Measurements from ENCODE around the gene PDGFD.

The PDGFD gene

GRCh38 chr11:103920449-103920848 lies 243.5 kb downstream of the PDGFD start:
- H3K4me1 ChIP-seq (ENCODE audit: control insufficient read depth, insufficient read depth, low read length), result no peaks in the 10 kb centered on the region
- H3K4me3 ChIP-seq (ENCODE audit: low read depth, low read length), result no peak overlapping the region
- H3K36me3 ChIP-seq (ENCODE audit: control insufficient read depth, insufficient read depth, low read length), result no peaks in the 10 kb centered on the region
- H3K9me3 ChIP-seq (ENCODE audit: control insufficient read depth, insufficient read depth, low read length), result no peaks in the 10 kb centered on the region
- no peak overlapping the region for H3K9ac ChIP-seq (ENCODE audit: low read depth, low read length)
- H3K27me3 ChIP-seq (ENCODE audit: control insufficient read depth, insufficient read depth, low read length), result no peaks in the 10 kb centered on the region

GRCh38 chr11:103910721-103911120 lies 253.2 kb downstream of the PDGFD start:
- Histone ChIP-seq H3K9ac (ENCODE audit: low read depth, low read length) (no peak overlapping the region), H3K27me3 (ENCODE audit: control insufficient read depth, insufficient read depth, low read length) (no peaks in the 10 kb centered on the region), H3K36me3 (ENCODE audit: control insufficient read depth, insufficient read depth, low read length) (no peaks in the 10 kb centered on the region), H3K9me3 (ENCODE audit: control insufficient read depth, insufficient read depth, low read length) (no peaks in the 10 kb centered on the region), H3K4me3 (ENCODE audit: low read depth, low read length) (no peak overlapping the region), H3K4me1 (ENCODE audit: control insufficient read depth, insufficient read depth, low read length) (no peaks in the 10 kb centered on the region)

- no peaks in the 10 kb centered on the region for H3K36me3 ChIP-seq (ENCODE audit: control insufficient read depth, insufficient read depth, low read length)
- H3K4me3 ChIP-seq (ENCODE audit: low read depth, low read length), result no peak overlapping the region
- H3K9me3 ChIP-seq (ENCODE audit: control insufficient read depth, insufficient read depth, low read length), result no peaks in the 10 kb centered on the region
- no peaks in the 10 kb centered on the region for H3K27me3 ChIP-seq (ENCODE audit: control insufficient read depth, insufficient read depth, low read length)
- H3K4me1 ChIP-seq (ENCODE audit: control insufficient read depth, insufficient read depth, low read length), result no peaks in the 10 kb centered on the region
- H3K9ac ChIP-seq (ENCODE audit: low read depth, low read length), result no peak overlapping the region
These were observed 256.1 kb downstream of the PDGFD start for GRCh38 chr11:103907548-103908455.

- H3K4me1 ChIP-seq (ENCODE audit: control insufficient read depth, insufficient read depth, low read length), result no peaks in the 10 kb centered on the region
- H3K4me3 ChIP-seq (ENCODE audit: low read depth, low read length), result no peak overlapping the region
- H3K9me3 ChIP-seq (ENCODE audit: control insufficient read depth, insufficient read depth, low read length), result no peaks in the 10 kb centered on the region
- H3K27me3 ChIP-seq (ENCODE audit: control insufficient read depth, insufficient read depth, low read length), result no peaks in the 10 kb centered on the region
- H3K9ac ChIP-seq (ENCODE audit: low read depth, low read length), result no peak overlapping the region
- H3K36me3 ChIP-seq (ENCODE audit: control insufficient read depth, insufficient read depth, low read length), result no peaks in the 10 kb centered on the region
These were observed 256.8 kb downstream of the PDGFD start for GRCh38 chr11:103907136-103907535.

- no peaks in the 10 kb centered on the region for H3K27me3 ChIP-seq (ENCODE audit: control insufficient read depth, insufficient read depth, low read length)
- H3K4me3 ChIP-seq (ENCODE audit: low read depth, low read length), result no peak overlapping the region
- H3K9ac ChIP-seq (ENCODE audit: low read depth, low read length), result no peak overlapping the region
- H3K9me3 ChIP-seq (ENCODE audit: control insufficient read depth, insufficient read depth, low read length), result no peaks in the 10 kb centered on the region
- no peaks in the 10 kb centered on the region for H3K4me1 ChIP-seq (ENCODE audit: control insufficient read depth, insufficient read depth, low read length)
- H3K36me3 ChIP-seq (ENCODE audit: control insufficient read depth, insufficient read depth, low read length), result no peaks in the 10 kb centered on the region
These were observed 257.6 kb downstream of the PDGFD start for GRCh38 chr11:103906291-103906867.

- Histone ChIP-seq H3K36me3 (ENCODE audit: control insufficient read depth, insufficient read depth, low read length) (no peaks in the 10 kb centered on the region), H3K27me3 (ENCODE audit: control insufficient read depth, insufficient read depth, low read length) (no peaks in the 10 kb centered on the region), H3K9ac (ENCODE audit: low read depth, low read length) (no peak overlapping the region), H3K4me3 (ENCODE audit: low read depth, low read length) (no peak overlapping the region), H3K9me3 (ENCODE audit: control insufficient read depth, insufficient read depth, low read length) (no peaks in the 10 kb centered on the region), H3K4me1 (ENCODE audit: control insufficient read depth, insufficient read depth, low read length) (no peaks in the 10 kb centered on the region)
These were observed 259.7 kb downstream of the PDGFD start for GRCh38 chr11:103904324-103904667.

- H3K4me1 ChIP-seq (ENCODE audit: control insufficient read depth, insufficient read depth, low read length), result no peaks in the 10 kb centered on the region
These were observed 260.2 kb downstream of the PDGFD start for GRCh38 chr11:103903621-103904323.

GRCh38 chr11:103902994-103903393 lies 261.0 kb downstream of the PDGFD start:
- Histone ChIP-seq H3K4me1 (ENCODE audit: control insufficient read depth, insufficient read depth, low read length) (no peaks in the 10 kb centered on the region), H3K9ac (ENCODE audit: low read depth, low read length) (no peak overlapping the region), H3K9me3 (ENCODE audit: control insufficient read depth, insufficient read depth, low read length) (no peaks in the 10 kb centered on the region), H3K36me3 (ENCODE audit: control insufficient read depth, insufficient read depth, low read length) (no peaks in the 10 kb centered on the region), H3K4me3 (ENCODE audit: low read depth, low read length) (no peak overlapping the region), H3K27me3 (ENCODE audit: control insufficient read depth, insufficient read depth, low read length) (no peaks in the 10 kb centered on the region)

More at GRCh38 chr11:103903621-103904323, 260.2 kb downstream of the PDGFD start:
- Histone ChIP-seq H3K36me3 (ENCODE audit: control insufficient read depth, insufficient read depth, low read length) (no peaks in the 10 kb centered on the region), H3K4me3 (ENCODE audit: low read depth, low read length) (no peak overlapping the region), H3K9me3 (ENCODE audit: control insufficient read depth, insufficient read depth, low read length) (no peaks in the 10 kb centered on the region), H3K27me3 (ENCODE audit: control insufficient read depth, insufficient read depth, low read length) (no peaks in the 10 kb centered on the region), H3K9ac (ENCODE audit: low read depth, low read length) (no peak overlapping the region)

GRCh38 chr11:103901656-103902055 lies 262.3 kb downstream of the PDGFD start:
- Histone ChIP-seq H3K4me1 (ENCODE audit: control insufficient read depth, insufficient read depth, low read length) (no peaks in the 10 kb centered on the region), H3K9ac (ENCODE audit: low read depth, low read length) (no peak overlapping the region), H3K4me3 (ENCODE audit: low read depth, low read length) (no peak overlapping the region), H3K9me3 (ENCODE audit: control insufficient read depth, insufficient read depth, low read length) (no peaks in the 10 kb centered on the region), H3K36me3 (ENCODE audit: control insufficient read depth, insufficient read depth, low read length) (no peaks in the 10 kb centered on the region), H3K27me3 (ENCODE audit: control insufficient read depth, insufficient read depth, low read length) (no peaks in the 10 kb centered on the region)

- Histone ChIP-seq H3K4me3 (ENCODE audit: low read depth, low read length) (no peak overlapping the region), H3K9me3 (ENCODE audit: control insufficient read depth, insufficient read depth, low read length) (no peaks in the 10 kb centered on the region), H3K9ac (ENCODE audit: low read depth, low read length) (no peak overlapping the region), H3K27me3 (ENCODE audit: control insufficient read depth, insufficient read depth, low read length) (no peaks in the 10 kb centered on the region), H3K36me3 (ENCODE audit: control insufficient read depth, insufficient read depth, low read length) (no peaks in the 10 kb centered on the region), H3K4me1 (ENCODE audit: control insufficient read depth, insufficient read depth, low read length) (no peaks in the 10 kb centered on the region)
These were observed 265.2 kb downstream of the PDGFD start for GRCh38 chr11:103898577-103899336.

GRCh38 chr11:103898065-103898464 lies 265.9 kb downstream of the PDGFD start:
- Histone ChIP-seq H3K9ac (ENCODE audit: low read depth, low read length) (no peak overlapping the region), H3K27me3 (ENCODE audit: control insufficient read depth, insufficient read depth, low read length) (no peaks in the 10 kb centered on the region), H3K4me1 (ENCODE audit: control insufficient read depth, insufficient read depth, low read length) (no peaks in the 10 kb centered on the region), H3K4me3 (ENCODE audit: low read depth, low read length) (no peak overlapping the region), H3K36me3 (ENCODE audit: control insufficient read depth, insufficient read depth, low read length) (no peaks in the 10 kb centered on the region), H3K9me3 (ENCODE audit: control insufficient read depth, insufficient read depth, low read length) (no peaks in the 10 kb centered on the region)
